LoVo (cell line): ENCODE measurements around the gene RRBP1.
"Not testable (repeated sequence)": the region's sequence is repeated elsewhere in the genome, so short reads cannot be mapped to it uniquely, and the experiment has no call there.

Experiments
- DNase-seq: peaks from one replicate; pipeline ENCODE4 v3.0.0-alpha.2; 2016; ENCODE audit warnings: low spot score

Gene RRBP1

GRCh38 chr20:17708675-17709360 lies 26.8 kb upstream of the RRBP1 start:
- DNase-seq: no peak

- not testable (repeated sequence) for DNase-seq
Observed at GRCh38 chr20:17707951-17708350, 25.9 kb upstream of the RRBP1 start.

GRCh38 chr20:17706632-17707031 lies 24.6 kb upstream of the RRBP1 start:
- DNase-seq: no peak

GRCh38 chr20:17705916-17706315 lies 23.9 kb upstream of the RRBP1 start:
- no peak for DNase-seq

GRCh38 chr20:17704589-17705317 lies 22.7 kb upstream of the RRBP1 start:
- DNase-seq: no peak

GRCh38 chr20:17701826-17702225 lies 19.8 kb upstream of the RRBP1 start:
- DNase-seq: no peak

- no peak for DNase-seq
Observed at GRCh38 chr20:17700637-17701036, 18.6 kb upstream of the RRBP1 start.

GRCh38 chr20:17699931-17700351 lies 17.9 kb upstream of the RRBP1 start, which contains the start of gene BANF2:
BANF2 (plus strand) TSS chr20:17699966; CDS start chr20:17725026, 25,060 bp downstream.
- DNase-seq: peak; percentile 20

- no peak for DNase-seq
Observed at GRCh38 chr20:17698384-17698783, 16.3 kb upstream of the RRBP1 start.

GRCh38 chr20:17697171-17697570 lies 15.1 kb upstream of the RRBP1 start:
- no peak for DNase-seq

GRCh38 chr20:17696287-17696686 lies 14.2 kb upstream of the RRBP1 start:
- no peak for DNase-seq

GRCh38 chr20:17694767-17695166 lies 12.7 kb upstream of the RRBP1 start:
- no peak for DNase-seq

- DNase-seq: no peak
Observed at GRCh38 chr20:17693444-17694001, 11.5 kb upstream of the RRBP1 start.

GRCh38 chr20:17691758-17692157 lies 9.7 kb upstream of the RRBP1 start:
- DNase-seq: no peak

GRCh38 chr20:17690144-17690543 lies 8.1 kb upstream of the RRBP1 start:
- DNase-seq: no peak

GRCh38 chr20:17688965-17689364 lies 6.9 kb upstream of the RRBP1 start:
- DNase-seq: no peak

GRCh38 chr20:17687800-17688199 lies 5.8 kb upstream of the RRBP1 start:
- no peak for DNase-seq

- no peak for DNase-seq
Observed at GRCh38 chr20:17685168-17685567, 3.1 kb upstream of the RRBP1 start.

- DNase-seq: no peak
Observed at GRCh38 chr20:17684077-17684888, 2.2 kb upstream of the RRBP1 start.

GRCh38 chr20:17683218-17684076 lies 1.4 kb upstream of the RRBP1 start:
- DNase-seq: no peak

- no peak for DNase-seq
Observed at GRCh38 chr20:17682889-17683198, 802 bp upstream of the RRBP1 start.

GRCh38 chr20:17681726-17682102 lies 328 bp downstream of the RRBP1 start:
- no peak for DNase-seq
